Activated naive CD4-positive, alpha-beta T cell treated with anti-CD3 and anti-CD28 coated beads, Interleukin-2, amount 10 ng/mL, durations not matched to agents 7 days and 5 days (primary cell): Measurements from ENCODE around the gene MYBPC2.

ENCODE experiments used
- CTCF ChIA-PET: fragments of 350-600 bp; sonication (Branson Sonifier 250); formaldehyde crosslinking; loops from one replicate; lab custom pipeline; 2021; ENCODE audit warnings: antibody characterized with exemption; lab: Charles Lee
- DNase-seq: peaks from one replicate; pipeline ENCODE4 v3.0.0-alpha.2; 2020
- H3K27ac Mint-ChIP-seq: one replicate; pipeline ENCODE4 v1.8.0; 2021; ENCODE audit warnings: mild to moderate bottlenecking, moderate library complexity, mixed read lengths
- H3K27me3 Mint-ChIP-seq: one replicate; pipeline ENCODE4 v1.8.0; 2021; ENCODE audit warnings: mild to moderate bottlenecking, mixed read lengths
- H3K36me3 Mint-ChIP-seq: one replicate; pipeline ENCODE4 v1.8.0; 2021; ENCODE audit warnings: mixed read lengths
- H3K4me1 Mint-ChIP-seq: one replicate; pipeline ENCODE4 v1.8.0; 2021; ENCODE audit warnings: mixed read lengths
- H3K4me3 Mint-ChIP-seq: one replicate; pipeline ENCODE4 v1.8.0; 2021; ENCODE audit warnings: mild to moderate bottlenecking, moderate library complexity, mixed read lengths
- H3K9me3 Mint-ChIP-seq: one replicate; pipeline ENCODE4 v1.8.0; 2021; ENCODE audit warnings: mixed read lengths

The MYBPC2 gene

DNA sequence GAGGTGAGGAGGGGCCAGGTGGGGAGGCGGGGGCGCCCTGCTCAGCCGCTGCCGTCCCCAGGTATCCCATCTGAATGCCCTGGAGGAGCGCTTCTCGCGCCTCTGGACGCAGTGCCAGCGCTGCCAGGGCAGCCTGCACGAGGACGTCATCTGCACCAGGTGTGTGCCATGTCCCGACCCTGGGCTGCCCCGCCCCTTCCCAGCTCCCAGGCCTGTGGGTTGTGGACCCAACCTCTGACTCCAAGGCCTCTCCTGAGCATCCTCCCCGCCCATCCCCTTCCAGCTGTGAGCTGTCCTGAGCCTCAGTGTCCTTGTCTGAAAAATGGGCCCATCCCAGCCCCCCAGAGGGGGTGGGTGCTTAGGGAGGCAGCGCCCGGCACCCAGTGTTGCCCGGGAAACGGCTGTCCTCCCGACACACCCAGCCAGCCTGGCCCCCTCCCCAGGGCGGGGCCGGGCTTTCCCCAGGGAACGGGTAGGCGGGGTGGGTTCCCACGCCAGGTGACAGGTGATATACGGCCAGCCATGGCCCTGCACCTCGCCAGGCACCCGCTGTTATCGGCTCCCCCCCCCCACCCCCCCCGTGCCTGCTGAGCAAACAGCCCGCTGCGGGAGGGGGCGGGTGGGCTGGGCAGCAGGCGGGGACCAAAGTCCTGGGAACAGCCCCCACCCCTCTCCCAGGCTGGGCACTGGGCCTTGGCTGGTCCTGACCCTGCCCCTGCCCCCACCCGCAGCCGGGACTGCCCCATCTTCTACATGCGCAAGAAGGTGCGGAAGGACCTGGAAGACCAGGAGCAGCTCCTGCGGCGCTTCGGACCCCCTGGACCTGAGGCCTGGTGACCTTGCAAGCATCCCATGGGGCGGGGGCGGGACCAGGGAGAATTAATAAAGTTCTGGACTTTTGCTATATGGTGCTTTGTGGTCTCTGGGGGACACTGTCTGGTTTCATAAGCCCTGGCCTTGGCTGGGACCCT, 15.3 kb upstream of the MYBPC2 start:
- Mint-ChIP-seq H3K36me3 (peaks cover 7% of the 10 kb centered on the region), H3K27ac (no peak overlapping the region), H3K4me3 (no peak overlapping the region), H3K4me1 (peaks cover 5% of the 10 kb centered on the region), H3K27me3 (peaks cover 17% of the 10 kb centered on the region), H3K9me3 (no peaks in the 10 kb centered on the region)
- no peak for DNase-seq
- CTCF ChIA-PET: no interaction called here

DNA sequence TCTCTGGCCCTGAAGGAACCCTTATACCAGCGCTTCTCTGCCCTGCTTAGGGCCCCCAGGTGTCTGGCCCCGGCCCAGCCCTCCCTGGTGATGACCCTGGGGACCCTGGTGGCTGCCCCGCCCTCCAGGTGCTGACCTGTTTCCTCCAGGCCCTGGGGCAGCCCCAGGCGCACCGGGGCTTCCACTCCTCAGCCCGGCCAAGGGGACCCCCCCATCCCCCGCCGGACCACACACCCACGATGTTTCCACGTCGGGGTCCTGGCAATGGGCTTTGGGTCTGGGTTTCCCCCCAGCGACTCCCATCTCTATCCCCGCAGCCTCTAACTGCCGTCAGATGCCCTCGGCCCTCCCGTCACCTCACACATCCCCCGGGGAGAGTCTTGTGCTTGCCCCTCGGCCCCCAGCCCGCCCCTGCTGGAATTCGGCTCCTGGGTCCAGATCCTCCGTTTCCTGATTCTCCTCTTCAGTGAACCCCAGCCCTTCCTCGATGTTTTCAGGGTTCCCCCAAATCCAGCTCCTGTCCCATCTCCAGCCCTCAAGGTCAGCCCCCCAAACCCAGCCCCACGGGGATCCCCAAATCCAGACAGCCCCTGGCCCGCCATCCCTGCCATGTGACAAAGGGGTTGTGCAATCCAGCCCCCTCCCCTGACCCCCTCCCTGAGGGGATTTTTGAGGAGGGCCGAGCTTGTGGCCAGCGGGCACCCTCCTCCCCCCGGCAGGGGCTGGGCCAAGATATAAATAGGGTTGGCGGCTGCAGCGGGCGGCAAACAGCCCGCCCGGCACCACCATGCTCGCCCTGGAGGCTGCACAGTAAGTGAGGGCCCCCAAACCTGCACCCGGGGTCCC, 14.3 kb upstream of the MYBPC2 start, which contains the start of gene SPIB:
SPIB (plus strand) TSS at position 763 of the 846 bp plus-strand sequence; CDS start at position 788, 25 bp downstream.
- no peaks in the 10 kb centered on the region for H3K9me3 Mint-ChIP-seq
- H3K27ac Mint-ChIP-seq: no peak within 1 kb of the TSS
- H3K4me1 Mint-ChIP-seq: peaks cover 5% of the 10 kb centered on the region
- H3K27me3 Mint-ChIP-seq: peaks cover 17% of the 10 kb centered on the region
- H3K4me3 Mint-ChIP-seq: no peak within 1 kb of the TSS
- H3K36me3 Mint-ChIP-seq: peaks cover 5% of the 10 kb centered on the region
- CTCF ChIA-PET: interaction anchor here (1.3 kb wide), 1 partner anchor 42 kb away, joined by 4 read pairs; no protein-coding TSS in a partner anchor
- DNase-seq: no peak

DNA sequence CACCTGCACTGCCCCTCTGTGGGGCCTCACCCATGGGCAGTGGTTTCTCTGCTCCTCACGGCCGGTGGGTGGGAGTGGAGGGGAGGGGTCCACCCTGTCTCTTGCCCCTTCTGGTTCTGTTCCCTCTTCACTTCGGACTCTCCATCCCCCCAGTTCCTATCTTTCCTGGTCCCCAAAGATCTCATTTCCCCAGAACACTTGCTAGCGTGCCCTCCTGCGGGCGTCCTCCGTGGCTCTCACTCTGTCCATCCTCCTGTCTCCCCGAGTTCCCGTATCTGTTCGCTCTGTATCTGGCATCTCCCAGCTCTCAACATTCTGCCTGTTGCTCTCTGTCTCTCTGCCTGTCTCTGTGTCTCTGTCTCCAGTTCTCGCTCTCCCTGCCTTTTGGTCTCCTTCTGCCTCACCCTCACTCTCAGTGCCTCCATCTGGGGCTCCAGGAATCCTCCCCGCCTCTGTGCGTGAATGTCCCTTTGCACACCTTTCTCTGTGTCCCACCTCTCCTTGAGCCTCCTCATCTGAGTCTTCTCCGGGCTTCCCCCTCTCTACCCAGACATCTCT, 13.6 kb upstream of the MYBPC2 start:
- CTCF ChIA-PET: interaction anchor here (1.3 kb wide), 1 partner anchor 42 kb away, joined by 4 read pairs; no protein-coding TSS in a partner anchor
- Mint-ChIP-seq H3K9me3 (no peaks in the 10 kb centered on the region), H3K36me3 (peaks cover 5% of the 10 kb centered on the region), H3K27me3 (peaks cover 17% of the 10 kb centered on the region), H3K4me3 (no peak overlapping the region), H3K27ac (no peak overlapping the region), H3K4me1 (peaks cover 5% of the 10 kb centered on the region)
- DNase-seq: no peak

DNA sequence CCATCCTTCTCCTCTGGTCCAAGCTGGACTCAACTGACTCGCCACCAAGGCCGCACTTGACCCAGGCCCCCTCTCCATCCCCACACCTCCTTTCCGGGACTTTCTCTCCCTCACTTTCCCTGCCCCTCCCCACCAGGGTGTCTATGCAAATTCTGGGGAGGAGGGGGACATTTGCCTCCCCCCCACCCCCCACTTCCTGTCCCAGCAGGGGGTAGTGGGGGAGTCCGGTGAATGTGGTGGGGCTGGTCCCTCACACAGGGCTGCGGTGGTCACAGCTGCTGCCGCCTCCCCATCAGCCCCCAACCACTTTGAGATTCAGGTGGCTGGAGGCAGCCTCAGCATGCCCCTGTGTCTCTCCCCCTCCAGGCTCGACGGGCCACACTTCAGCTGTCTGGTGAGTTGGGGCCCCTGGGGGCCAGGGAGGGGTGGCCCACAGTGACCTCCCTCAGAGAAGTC, 13.1 kb upstream of the MYBPC2 start:
- Mint-ChIP-seq H3K36me3 (peaks cover 5% of the 10 kb centered on the region), H3K9me3 (no peaks in the 10 kb centered on the region), H3K27ac (no peak overlapping the region), H3K27me3 (peaks cover 17% of the 10 kb centered on the region), H3K4me1 (peaks cover 5% of the 10 kb centered on the region), H3K4me3 (no peak overlapping the region)
- CTCF ChIA-PET: interaction anchor here (1.3 kb wide), 1 partner anchor 41 kb away, joined by 4 read pairs; no protein-coding TSS in a partner anchor
- DNase-seq: no peak

DNA sequence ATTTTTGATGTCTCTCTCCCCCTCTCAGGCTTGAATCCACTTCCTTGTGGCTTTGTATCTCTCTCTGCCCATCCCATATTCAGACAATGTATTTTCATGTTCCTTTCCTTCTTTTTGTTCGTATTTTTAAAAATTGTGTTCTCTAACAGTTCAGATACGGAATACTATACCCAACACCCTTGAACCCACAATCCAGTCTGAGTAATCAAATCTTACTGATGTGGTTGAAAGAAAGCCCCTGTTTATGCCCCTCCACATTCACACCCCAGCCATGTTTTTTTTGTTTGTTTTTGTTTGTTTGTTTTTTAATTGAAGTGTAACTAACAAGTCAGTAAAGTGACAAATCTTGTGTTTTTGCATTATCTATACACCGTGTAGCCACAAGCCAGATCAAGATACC, 12.6 kb upstream of the MYBPC2 start:
- Mint-ChIP-seq H3K27ac (no peak overlapping the region), H3K36me3 (peaks cover 2% of the 10 kb centered on the region), H3K4me1 (peaks cover 5% of the 10 kb centered on the region), H3K4me3 (no peak overlapping the region), H3K27me3 (peaks cover 17% of the 10 kb centered on the region), H3K9me3 (no peaks in the 10 kb centered on the region)
- CTCF ChIA-PET: no interaction called here
- no peak for DNase-seq

DNA sequence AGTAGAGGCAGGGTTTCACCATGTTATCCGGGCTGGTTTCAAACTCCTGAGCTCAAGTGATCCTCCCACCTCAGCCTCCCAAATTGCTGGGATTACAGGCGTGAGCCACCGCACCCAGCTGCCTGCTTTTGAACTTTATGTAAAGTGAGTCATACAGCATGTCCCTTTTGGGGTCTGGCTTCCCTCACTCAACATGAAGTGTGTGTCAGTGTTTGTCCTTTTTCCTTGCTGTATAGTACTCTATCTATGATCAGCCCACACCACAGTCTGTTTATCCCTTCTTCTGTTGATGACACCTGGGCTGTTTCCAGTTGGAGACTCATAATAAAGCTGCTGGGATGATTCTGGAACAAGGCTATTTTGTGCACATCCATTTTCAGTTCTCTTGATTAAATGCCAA, 11.9 kb upstream of the MYBPC2 start:
- Mint-ChIP-seq H3K4me1 (peaks cover 5% of the 10 kb centered on the region), H3K36me3 (peaks cover 2% of the 10 kb centered on the region)
- CTCF ChIA-PET: no interaction called here

DNA sequence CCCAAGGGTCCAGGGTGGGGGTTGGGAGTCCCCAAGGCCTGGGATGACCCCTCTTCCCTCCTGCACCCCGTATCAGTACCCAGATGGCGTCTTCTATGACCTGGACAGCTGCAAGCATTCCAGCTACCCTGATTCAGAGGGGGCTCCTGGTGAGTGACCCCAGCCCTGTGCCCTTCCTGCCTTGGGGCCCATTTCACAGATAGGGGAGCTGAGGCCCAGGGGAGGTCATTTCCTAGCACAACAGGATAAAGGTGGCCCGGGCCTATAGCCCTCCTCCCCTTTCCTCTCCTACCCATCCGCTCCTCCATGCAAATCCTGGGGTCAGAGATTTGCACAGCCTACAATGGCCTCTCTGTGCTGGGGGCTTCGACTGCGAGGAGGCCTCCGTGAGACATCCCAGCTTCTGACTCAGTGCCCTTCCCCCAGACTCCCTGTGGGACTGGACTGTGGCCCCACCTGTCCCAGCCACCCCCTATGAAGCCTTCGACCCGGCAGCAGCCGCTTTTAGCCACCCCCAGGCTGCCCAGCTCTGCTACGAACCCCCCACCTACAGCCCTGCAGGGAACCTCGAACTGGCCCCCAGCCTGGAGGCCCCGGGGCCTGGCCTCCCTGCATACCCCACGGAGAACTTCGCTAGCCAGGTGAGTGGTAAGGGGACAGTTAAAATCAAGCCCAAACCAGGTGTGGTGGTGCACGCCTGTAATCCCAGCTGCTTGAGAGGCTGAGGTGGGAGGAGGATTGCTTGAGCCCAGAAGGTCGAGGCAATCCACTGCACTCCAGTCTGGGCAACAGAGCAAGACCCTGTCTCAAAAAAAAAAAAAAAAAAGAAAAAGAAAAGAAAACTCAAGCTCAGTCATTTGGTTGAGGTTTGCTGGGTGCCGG, 10.1 kb upstream of the MYBPC2 start:
- Mint-ChIP-seq H3K27ac (no peak overlapping the region), H3K36me3 (no peaks in the 10 kb centered on the region), H3K9me3 (no peaks in the 10 kb centered on the region), H3K27me3 (peaks cover 20% of the 10 kb centered on the region), H3K4me1 (peaks cover 7% of the 10 kb centered on the region), H3K4me3 (no peak overlapping the region)
- CTCF ChIA-PET: no interaction called here
- DNase-seq: no peak

More for the DNA sequence above, 11.9 kb upstream of the MYBPC2 start:
- no peak for DNase-seq
- peaks cover 17% of the 10 kb centered on the region for H3K27me3 Mint-ChIP-seq
- no peak overlapping the region for H3K27ac Mint-ChIP-seq
- no peak overlapping the region for H3K4me3 Mint-ChIP-seq
- no peaks in the 10 kb centered on the region for H3K9me3 Mint-ChIP-seq

DNA sequence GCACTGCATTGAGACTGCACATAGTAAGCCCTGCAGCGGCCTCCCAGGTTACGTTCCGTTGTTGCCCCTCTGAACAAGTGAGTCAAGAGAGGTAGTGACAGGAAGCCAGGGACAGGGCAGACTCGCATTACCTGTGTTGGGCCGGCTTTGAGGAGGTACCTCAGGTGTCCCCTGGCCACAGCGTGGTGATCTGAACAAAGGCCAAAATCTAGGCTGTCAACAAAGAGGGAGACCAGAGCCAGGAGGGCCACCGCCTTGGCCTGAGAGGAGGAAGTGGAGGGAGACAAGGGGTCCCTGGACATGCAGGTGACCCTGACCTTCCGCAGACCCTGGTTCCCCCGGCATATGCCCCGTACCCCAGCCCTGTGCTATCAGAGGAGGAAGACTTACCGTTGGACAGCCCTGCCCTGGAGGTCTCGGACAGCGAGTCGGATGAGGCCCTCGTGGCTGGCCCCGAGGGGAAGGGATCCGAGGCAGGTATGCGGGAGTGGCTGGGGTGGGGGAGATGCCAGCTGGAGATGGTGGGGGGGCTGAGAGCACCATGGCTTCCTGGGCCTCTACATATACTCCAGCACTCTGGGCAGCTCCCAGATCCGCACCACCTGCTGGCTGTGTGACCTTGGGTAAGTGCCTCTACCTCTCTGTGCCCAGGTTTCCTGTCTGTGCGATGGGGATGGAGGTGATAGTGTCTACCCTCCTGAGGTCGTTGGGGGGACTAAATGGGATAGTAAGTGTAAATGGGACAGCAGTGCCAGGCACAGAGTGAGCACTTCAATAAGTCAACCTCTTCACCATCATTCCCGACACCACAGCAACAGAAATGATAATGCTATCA, 9.2 kb upstream of the MYBPC2 start:
- Mint-ChIP-seq H3K27me3 (peaks cover 23% of the 10 kb centered on the region), H3K4me3 (no peak overlapping the region)
- CTCF ChIA-PET: no interaction called here

DNA sequence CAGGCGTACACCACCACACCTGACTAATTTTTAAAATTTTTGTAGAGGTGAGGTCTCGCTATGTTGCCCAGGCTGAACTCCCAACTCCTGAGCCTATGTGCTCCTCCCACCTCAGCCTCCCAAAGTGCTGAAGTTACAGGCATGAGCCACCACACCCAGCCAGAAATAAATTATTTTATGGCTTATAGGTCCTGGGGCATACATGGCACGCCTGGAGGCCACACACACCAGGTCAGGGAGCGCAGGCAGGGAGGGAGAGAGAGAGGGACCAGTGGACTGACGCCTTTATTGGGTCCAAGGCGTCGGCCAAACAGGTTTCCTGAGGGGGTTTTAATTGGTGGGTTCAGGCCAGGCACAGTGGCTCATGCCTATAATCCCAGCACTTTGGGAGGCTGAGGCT, 7.1 kb upstream of the MYBPC2 start:
- CTCF ChIA-PET: no interaction called here

More for the DNA sequence above, 9.2 kb upstream of the MYBPC2 start:
- DNase-seq: no peak
- no peak overlapping the region for H3K27ac Mint-ChIP-seq
- peaks cover 7% of the 10 kb centered on the region for H3K4me1 Mint-ChIP-seq
- H3K9me3 Mint-ChIP-seq: no peaks in the 10 kb centered on the region
- no peaks in the 10 kb centered on the region for H3K36me3 Mint-ChIP-seq

DNA sequence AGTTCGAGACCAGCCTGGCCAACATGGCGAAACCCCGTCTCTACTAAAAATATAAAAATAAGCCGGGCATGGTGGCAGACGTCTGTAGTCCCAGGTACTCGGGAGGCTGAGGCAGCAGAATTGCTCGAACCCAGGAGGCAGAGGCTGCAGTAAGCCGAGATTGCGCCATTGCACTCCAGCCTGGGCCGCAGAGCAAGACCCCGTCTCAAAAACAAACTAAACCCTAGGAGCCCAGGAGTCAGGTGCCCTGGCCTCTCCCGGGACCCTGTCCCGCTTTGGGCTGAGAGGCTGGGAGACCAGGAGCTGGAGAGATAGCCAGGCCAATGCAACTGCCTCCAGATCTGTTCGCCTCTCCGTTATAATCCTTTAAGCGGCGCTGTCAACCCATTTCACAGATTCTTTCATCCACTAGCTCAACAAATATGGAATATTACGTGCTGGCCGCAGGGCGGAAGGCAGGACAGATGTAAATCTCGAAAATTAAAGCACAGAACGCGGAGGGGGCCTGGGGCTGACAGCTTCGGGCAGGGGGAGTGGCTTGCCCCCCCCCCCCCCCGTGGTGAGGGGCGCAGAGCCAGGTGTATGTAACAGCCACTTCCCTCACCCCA, 5.3 kb upstream of the MYBPC2 start:
- DNase-seq: no peak
- Mint-ChIP-seq H3K27me3 (peaks cover 46% of the 10 kb centered on the region), H3K4me1 (peaks cover 17% of the 10 kb centered on the region), H3K9me3 (no peaks in the 10 kb centered on the region), H3K4me3 (peak overlapping the region; percentile 21), H3K27ac (no peak overlapping the region), H3K36me3 (no peaks in the 10 kb centered on the region)
- CTCF ChIA-PET: no interaction called here

More for the DNA sequence above, 7.1 kb upstream of the MYBPC2 start:
- no peaks in the 10 kb centered on the region for H3K36me3 Mint-ChIP-seq
- DNase-seq: no peak
- no peaks in the 10 kb centered on the region for H3K9me3 Mint-ChIP-seq
- peaks cover 30% of the 10 kb centered on the region for H3K27me3 Mint-ChIP-seq
- no peak overlapping the region for H3K4me3 Mint-ChIP-seq
- no peak overlapping the region for H3K27ac Mint-ChIP-seq
- H3K4me1 Mint-ChIP-seq: peaks cover 7% of the 10 kb centered on the region

DNA sequence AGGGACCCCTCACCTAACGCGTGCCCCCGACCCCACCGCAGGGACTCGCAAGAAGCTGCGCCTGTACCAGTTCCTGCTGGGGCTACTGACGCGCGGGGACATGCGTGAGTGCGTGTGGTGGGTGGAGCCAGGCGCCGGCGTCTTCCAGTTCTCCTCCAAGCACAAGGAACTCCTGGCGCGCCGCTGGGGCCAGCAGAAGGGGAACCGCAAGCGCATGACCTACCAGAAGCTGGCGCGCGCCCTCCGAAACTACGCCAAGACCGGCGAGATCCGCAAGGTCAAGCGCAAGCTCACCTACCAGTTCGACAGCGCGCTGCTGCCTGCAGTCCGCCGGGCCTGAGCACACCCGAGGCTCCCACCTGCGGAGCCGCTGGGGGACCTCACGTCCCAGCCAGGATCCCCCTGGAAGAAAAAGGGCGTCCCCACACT, 4.7 kb upstream of the MYBPC2 start:
- peaks cover 17% of the 10 kb centered on the region for H3K4me1 Mint-ChIP-seq

More for the DNA sequence above, 4.7 kb upstream of the MYBPC2 start:
- CTCF ChIA-PET: interaction anchor here (0.8 kb wide), 1 partner anchor 13 kb away, joined by 3 read pairs; no protein-coding TSS in a partner anchor
- Mint-ChIP-seq H3K36me3 (no peaks in the 10 kb centered on the region), H3K9me3 (no peaks in the 10 kb centered on the region), H3K27ac (no peak overlapping the region), H3K4me3 (peak overlapping the region; percentile 38), H3K27me3 (peaks cover 52% of the 10 kb centered on the region)
- DNase-seq: peak; percentile 63
